ENCODE measurements around the gene LRRC4C. TPM values are rescaled to one million over a fixed set of nuclear protein-coding genes. Genes with fewer than 3 reads are reported as not detected.

The LRRC4C gene
- total RNA-seq, 2 donors from 2014 or later = 0.84 to 0.95 TPM

- Mint-ChIP-seq H3K9me3 (no peaks in the 10 kb centered on the region), H3K27me3 (ENCODE audit: insufficient read depth) (peaks cover 2% of the 10 kb centered on the region), H3K36me3 (ENCODE audit: low read depth) (no peaks in the 10 kb centered on the region), H3K27ac (no peak overlapping the region), H3K4me1 (peaks cover 4% of the 10 kb centered on the region), H3K4me3 (no peak overlapping the region)
- no peak overlapping the region for H3K4me3 ChIP-seq (ENCODE audit: low read length)
- no peak overlapping the region for H3K27ac ChIP-seq (ENCODE audit: low read depth, low read length)
- TF ChIP-seq, protein P1, sequence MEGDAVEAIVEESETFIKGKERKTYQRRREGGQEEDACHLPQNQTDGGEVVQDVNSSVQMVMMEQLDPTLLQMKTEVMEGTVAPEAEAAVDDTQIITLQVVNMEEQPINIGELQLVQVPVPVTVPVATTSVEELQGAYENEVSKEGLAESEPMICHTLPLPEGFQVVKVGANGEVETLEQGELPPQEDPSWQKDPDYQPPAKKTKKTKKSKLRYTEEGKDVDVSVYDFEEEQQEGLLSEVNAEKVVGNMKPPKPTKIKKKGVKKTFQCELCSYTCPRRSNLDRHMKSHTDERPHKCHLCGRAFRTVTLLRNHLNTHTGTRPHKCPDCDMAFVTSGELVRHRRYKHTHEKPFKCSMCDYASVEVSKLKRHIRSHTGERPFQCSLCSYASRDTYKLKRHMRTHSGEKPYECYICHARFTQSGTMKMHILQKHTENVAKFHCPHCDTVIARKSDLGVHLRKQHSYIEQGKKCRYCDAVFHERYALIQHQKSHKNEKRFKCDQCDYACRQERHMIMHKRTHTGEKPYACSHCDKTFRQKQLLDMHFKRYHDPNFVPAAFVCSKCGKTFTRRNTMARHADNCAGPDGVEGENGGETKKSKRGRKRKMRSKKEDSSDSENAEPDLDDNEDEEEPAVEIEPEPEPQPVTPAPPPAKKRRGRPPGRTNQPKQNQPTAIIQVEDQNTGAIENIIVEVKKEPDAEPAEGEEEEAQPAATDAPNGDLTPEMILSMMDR (conservative IDR thresholded peaks at IDR 0.05) = no peak
- DNase-seq = no peak
- no peaks in the 10 kb centered on the region for H3K4me1 ChIP-seq (ENCODE audit: control insufficient read depth, insufficient read depth, low read length)
- WGBS, 2 experiments (ENCODE audit: insufficient coverage in 1 of 2, insufficient read length in 1 of 2) = 100% methylated on average over 2 of the region's 3 CpGs; no CpG with 5 or more reads in 1 of the 2 experiments
- no peaks in the 10 kb centered on the region for H3K27me3 ChIP-seq (ENCODE audit: control insufficient read depth, insufficient read depth, low read length, poor library complexity, severe bottlenecking)
- no peaks in the 10 kb centered on the region for H3K9me3 ChIP-seq (ENCODE audit: control insufficient read depth, low read length)
- H3K36me3 ChIP-seq (ENCODE audit: control insufficient read depth, insufficient read depth, low read length) = no peaks in the 10 kb centered on the region
- H3K9ac ChIP-seq (ENCODE audit: extremely low read depth, low read length, poor library complexity, severe bottlenecking) = no peak overlapping the region
These were observed 1326.0 kb downstream of the LRRC4C start for GRCh38 chr11:40133498-40133897.

GRCh38 chr11:40132912-40133311 lies 1326.5 kb downstream of the LRRC4C start:
- WGBS, 2 experiments (ENCODE audit: insufficient coverage in 1 of 2, insufficient read length in 1 of 2) = 73 to 80% methylated on average over 1 to 3 of the region's 3 CpGs

GRCh38 chr11:40130427-40130826 lies 1329.0 kb downstream of the LRRC4C start:
- no peaks in the 10 kb centered on the region for H3K9me3 Mint-ChIP-seq
- H3K4me1 Mint-ChIP-seq = peaks cover 4% of the 10 kb centered on the region
- no peaks in the 10 kb centered on the region for H3K36me3 Mint-ChIP-seq (ENCODE audit: low read depth)
- Histone ChIP-seq H3K27me3 (ENCODE audit: control insufficient read depth, insufficient read depth, low read length, poor library complexity, severe bottlenecking) (no peaks in the 10 kb centered on the region), H3K36me3 (ENCODE audit: control insufficient read depth, insufficient read depth, low read length) (no peaks in the 10 kb centered on the region), H3K27ac (ENCODE audit: low read depth, low read length) (no peak overlapping the region), H3K9me3 (ENCODE audit: control insufficient read depth, low read length) (no peaks in the 10 kb centered on the region), H3K4me3 (ENCODE audit: low read length) (no peak overlapping the region), H3K9ac (ENCODE audit: extremely low read depth, low read length, poor library complexity, severe bottlenecking) (no peak overlapping the region), H3K4me1 (ENCODE audit: control insufficient read depth, insufficient read depth, low read length) (no peaks in the 10 kb centered on the region)
- DNase-seq = peak; percentile 71
- peaks cover 3% of the 10 kb centered on the region for H3K27me3 Mint-ChIP-seq (ENCODE audit: insufficient read depth)
- H3K4me3 Mint-ChIP-seq = no peak overlapping the region
- H3K27ac Mint-ChIP-seq = no peak overlapping the region
- TF ChIP-seq, protein P1 (conservative IDR thresholded peaks at IDR 0.05) = peak; percentile 78
- WGBS, 2 experiments (ENCODE audit: insufficient coverage in 1 of 2, insufficient read length in 1 of 2) = 74 to 91% methylated on average over 1 of the region's 1 CpG

More at GRCh38 chr11:40132912-40133311, 1326.5 kb downstream of the LRRC4C start:
- H3K9me3 Mint-ChIP-seq = no peaks in the 10 kb centered on the region
- no peaks in the 10 kb centered on the region for H3K36me3 Mint-ChIP-seq (ENCODE audit: low read depth)
- H3K4me3 Mint-ChIP-seq = no peak overlapping the region
- DNase-seq = no peak
- no peaks in the 10 kb centered on the region for H3K9me3 ChIP-seq (ENCODE audit: control insufficient read depth, low read length)
- no peak overlapping the region for H3K27ac ChIP-seq (ENCODE audit: low read depth, low read length)
- H3K27me3 ChIP-seq (ENCODE audit: control insufficient read depth, insufficient read depth, low read length, poor library complexity, severe bottlenecking) = no peaks in the 10 kb centered on the region
- no peak overlapping the region for H3K27ac Mint-ChIP-seq
- H3K36me3 ChIP-seq (ENCODE audit: control insufficient read depth, insufficient read depth, low read length) = no peaks in the 10 kb centered on the region
- peaks cover 3% of the 10 kb centered on the region for H3K27me3 Mint-ChIP-seq (ENCODE audit: insufficient read depth)
- no peak overlapping the region for H3K4me3 ChIP-seq (ENCODE audit: low read length)
- TF ChIP-seq, protein P1 (conservative IDR thresholded peaks at IDR 0.05) = no peak
- peaks cover 4% of the 10 kb centered on the region for H3K4me1 Mint-ChIP-seq
- H3K4me1 ChIP-seq (ENCODE audit: control insufficient read depth, insufficient read depth, low read length) = no peaks in the 10 kb centered on the region
- H3K9ac ChIP-seq (ENCODE audit: extremely low read depth, low read length, poor library complexity, severe bottlenecking) = no peak overlapping the region

All from endodermal cell (in vitro differentiated cells).